Measurements from ENCODE around the gene RPN2. TPM values are rescaled to one million over a fixed set of nuclear protein-coding genes. Genes with fewer than 3 reads are reported as not detected.
A peak's percentile ranks its signal among the peaks of the same experiment; 100 is the strongest.

RPN2 gene
- total and polyA plus RNA-seq, 2 of the 13 experiments (the other 11 are each of a cell fraction or from before 2014, with no cell fraction given) = 587 to 1,818 TPM

GRCh38 chr20:37279820-37280219, 100.7 kb downstream of the RPN2 start (continued):
- no peak for TF ChIP-seq ATF6 (CRISPR knock-in tag; conservative IDR thresholded peaks at IDR 0.05)
- TF ChIP-seq FOXA1 (IDR thresholded peaks at IDR 0.05) = no peak
- TF ChIP-seq FOXA1 (CRISPR knock-in tag; IDR thresholded peaks at IDR 0.05) = 0 out of 2 replicates have a peak, but pooled peaks have one; percentile 9
- no peak for TF ChIP-seq ZNF580 (CRISPR knock-in tag; IDR thresholded peaks at IDR 0.05; ENCODE audit: borderline replicate concordance, low read depth)
- TF ChIP-seq ZFY (CRISPR knock-in tag; IDR thresholded peaks at IDR 0.05) = peak; percentile 31; the same call in 1 of the 2 replicates
- TF ChIP-seq ZNF883 (CRISPR knock-in tag; IDR thresholded peaks at IDR 0.05; ENCODE audit: not compliant biosample characterization) = peak; percentile 47
- TF ChIP-seq CSRNP1 (CRISPR knock-in tag; IDR thresholded peaks at IDR 0.05) = no peak
- no peak for TF ChIP-seq MLX (CRISPR knock-in tag; IDR thresholded peaks at IDR 0.05)
- TF ChIP-seq ZNF704 (CRISPR knock-in tag; IDR thresholded peaks at IDR 0.05; ENCODE audit: borderline replicate concordance) = no peak
- TF ChIP-seq THAP9 (CRISPR knock-in tag; IDR thresholded peaks at IDR 0.05; ENCODE audit: borderline replicate concordance) = peak; percentile 21; the same call in 1 of the 2 replicates
- TF ChIP-seq HIVEP1 (CRISPR knock-in tag; IDR thresholded peaks at IDR 0.05) = 0 out of 2 replicates have a peak, but pooled peaks have one; percentile 16
- TF ChIP-seq ZNF274 (CRISPR knock-in tag; IDR thresholded peaks at IDR 0.05) = peak; percentile 72; the same call in 1 of the 2 replicates
- 0 out of 2 replicates have a peak, but pooled peaks have one; percentile 26 for TF ChIP-seq MAX (IDR thresholded peaks at IDR 0.05)
- 0 out of 2 replicates have a peak, but pooled peaks have one; percentile 50 for TF ChIP-seq BCL3 (CRISPR knock-in tag; IDR thresholded peaks at IDR 0.05)
- 0 out of 2 replicates have a peak, but pooled peaks have one; percentile 32 for TF ChIP-seq ZNF44 (CRISPR knock-in tag; IDR thresholded peaks at IDR 0.05)

Data from HepG2 (cell line).